GM23338 (cell line): ENCODE data around the gene ZNF831. TPM values are rescaled to one million over a fixed set of nuclear protein-coding genes. Genes with fewer than 3 reads are reported as not detected.

Experiments used
- ATAC-seq: fragments of 200-7000 bp; cut with Tn5 transposase; 3 replicates; pipeline ENCODE4 v1.9.1; 2020
- DNase-seq: peaks from one replicate; pipeline ENCODE4 v3.0.0-alpha.2; 2015; ENCODE audit warnings: low spot score
- H2AFZ ChIP-seq: fragments of 200-600 bp; sonication (generic); 2 replicates; pipeline ENCODE4 v1.8.0; 2016; ENCODE audit warnings: antibody characterized with exemption, mild to moderate bottlenecking, moderate library complexity
- H3F3A ChIP-seq: fragments of 200-600 bp; sonication (generic); replicated peaks from 2 replicates; pipeline ENCODE4 v1.8.0; 2017; ENCODE audit warnings: antibody characterized with exemption, mixed run types, low read depth
- H3K27ac ChIP-seq: fragments of 200-600 bp; sonication (generic); 2 replicates; pipeline ENCODE4 v1.6.1; 2016; ENCODE audit warnings: low read depth
- H3K27me3 ChIP-seq: fragments of 200-600 bp; sonication (generic); 2 replicates; pipeline ENCODE4 v1.8.0; 2016; ENCODE audit warnings: mild to moderate bottlenecking, mixed run types, moderate library complexity; ENCODE audit not compliant: insufficient read depth
- H3K36me3 ChIP-seq: fragments of 200-600 bp; sonication (generic); 2 replicates; pipeline ENCODE4 v1.8.0; 2016; ENCODE audit warnings: mild to moderate bottlenecking; ENCODE audit not compliant: insufficient read depth
- H3K4me1 ChIP-seq: fragments of 200-600 bp; sonication (generic); 2 replicates; pipeline ENCODE4 v1.8.0; 2016; ENCODE audit warnings: mild to moderate bottlenecking, moderate library complexity; ENCODE audit not compliant: insufficient read depth
- H3K4me2 ChIP-seq: fragments of 200-600 bp; sonication (generic); 2 replicates; pipeline ENCODE4 v1.7.1; 2017; ENCODE audit warnings: mixed run types
- H3K4me3 ChIP-seq: fragments of 200-600 bp; sonication (generic); 2 replicates; pipeline ENCODE4 v1.6.1; 2016; ENCODE audit warnings: mixed run types
- H3K79me2 ChIP-seq: fragments of 200-600 bp; sonication (generic); replicated peaks from 2 replicates; pipeline ENCODE4 v1.8.0; 2017; ENCODE audit warnings: mild to moderate bottlenecking; ENCODE audit not compliant: insufficient read depth
- H3K9me2 ChIP-seq: fragments of 200-600 bp; sonication (generic); 2 replicates; pipeline ENCODE4 v1.8.0; 2017; ENCODE audit not compliant: insufficient read depth
- H4K20me1 ChIP-seq: fragments of 200-600 bp; sonication (generic); replicated peaks from 2 replicates; pipeline ENCODE4 v1.8.0; 2017; ENCODE audit warnings: mild to moderate bottlenecking; ENCODE audit not compliant: insufficient read depth
- H3K27ac Mint-ChIP-seq: 2 replicates; pipeline ENCODE4 v1.8.0; 2020; ENCODE audit warnings: inconsistent platforms, mild to moderate bottlenecking, moderate library complexity, mixed read lengths
- H3K27me3 Mint-ChIP-seq: 3 replicates; pipeline ENCODE4 v1.8.0; 2022; ENCODE audit warnings: low read depth, mild to moderate bottlenecking, moderate library complexity, mixed read lengths, inconsistent platforms; ENCODE audit not compliant: insufficient read depth, poor library complexity
- H3K36me3 Mint-ChIP-seq: 3 replicates; pipeline ENCODE4 v1.8.0; 2021; ENCODE audit warnings: low read depth, mild to moderate bottlenecking, inconsistent platforms, moderate library complexity, mixed read lengths
- H3K4me1 Mint-ChIP-seq: 3 replicates; pipeline ENCODE4 v1.8.0; 2020; ENCODE audit warnings: mild to moderate bottlenecking, inconsistent platforms, mixed read lengths
- H3K4me3 Mint-ChIP-seq: 3 replicates; pipeline ENCODE4 v1.8.0; 2021; ENCODE audit warnings: moderate library complexity, mild to moderate bottlenecking, inconsistent platforms, mixed read lengths
- H3K9me3 Mint-ChIP-seq: 3 replicates; pipeline ENCODE4 v1.8.0; 2020; ENCODE audit warnings: moderate library complexity, mild to moderate bottlenecking, inconsistent platforms, mixed read lengths
- ETS1 ChIP-seq: IDR thresholded peaks from 2 replicates; pipeline ENCODE4 v1.6.1; 2016; ENCODE audit warnings: antibody characterized with exemption
- EZH2phosphoT487 ChIP-seq: fragments of 200-600 bp; sonication (generic); IDR thresholded peaks from one replicate; pipeline ENCODE4 v1.8.1; 2018; ENCODE audit warnings: antibody characterized with exemption; ENCODE audit not compliant: unreplicated experiment
- POLR2AphosphoS5 ChIP-seq: IDR thresholded peaks from 2 replicates; pipeline ENCODE4 v1.6.1; 2016; ENCODE audit warnings: antibody characterized with exemption, low read depth
- REST ChIP-seq: IDR thresholded peaks from one replicate; pipeline ENCODE4 v1.6.1; 2018; ENCODE audit warnings: antibody characterized with exemption; ENCODE audit not compliant: unreplicated experiment
- STAT1 ChIP-seq: IDR thresholded peaks from one replicate; pipeline ENCODE4 v1.6.1; 2016; ENCODE audit warnings: antibody characterized with exemption; ENCODE audit not compliant: unreplicated experiment
- ZNF331 ChIP-seq: fragments of 250-450 bp; sonication (Bioruptor Pico); IDR thresholded peaks from 2 replicates; pipeline ENCODE4 v1.5.0; 2020; ENCODE audit warnings: low read depth, mild to moderate bottlenecking, moderate library complexity
- polyA plus RNA-seq: library from polyadenylated mRNA; unstranded; fragments of >200 nt; fragmentation: Nextera tagmentation; extraction: Ambion mirVana; gene quantifications from 2 replicates; pipeline ENCODE4 v1.2.1, GENCODE V29; 2016
- total RNA-seq: library from RNA; depleted of rRNA; stranded (reverse); fragments of >200 nt; shearing (Covaris generic); gene quantifications from 2 replicates; pipeline ENCODE4 v1.2.3, GENCODE V29; 2014
- TF ChIP-seq, protein P1 (sequence below), 2 experiments: fragments of 200-600 bp in 1 of 2; sonication (generic) in 1 of 2; conservative IDR thresholded peaks; 2 replicates each; pipeline versions ENCODE4 v1.5.1 to v1.6.1; 2016 to 2017; ENCODE audit warnings: antibody characterized with exemption in 2 of 2, low read depth in 2 of 2, mild to moderate bottlenecking in 2 of 2, moderate library complexity in 1 of 2

ZNF831 gene
- total and polyA plus RNA-seq, 2 experiments from 2014 or later, result not detected

GRCh38 chr20:59297686-59298085 is 134.1 kb downstream of the ZNF831 start:
- peaks cover 7% of the 10 kb centered on the region; the same call in 2 of the 3 replicates for H3K4me1 Mint-ChIP-seq
- H3K27me3 ChIP-seq, result peaks cover 43% of the 10 kb centered on the region
- H3K79me2 ChIP-seq, result no peaks in the 10 kb centered on the region
- H3K9me3 Mint-ChIP-seq, result no peaks in the 10 kb centered on the region
- H3K27me3 Mint-ChIP-seq, result peaks cover 45% of the 10 kb centered on the region
- peaks cover 4% of the 10 kb centered on the region; the same call in 1 of the 2 replicates for H3K4me1 ChIP-seq
- no peaks in the 10 kb centered on the region for H3K36me3 Mint-ChIP-seq
- H4K20me1 ChIP-seq, result no peaks in the 10 kb centered on the region
- TF ChIP-seq, protein P1, sequence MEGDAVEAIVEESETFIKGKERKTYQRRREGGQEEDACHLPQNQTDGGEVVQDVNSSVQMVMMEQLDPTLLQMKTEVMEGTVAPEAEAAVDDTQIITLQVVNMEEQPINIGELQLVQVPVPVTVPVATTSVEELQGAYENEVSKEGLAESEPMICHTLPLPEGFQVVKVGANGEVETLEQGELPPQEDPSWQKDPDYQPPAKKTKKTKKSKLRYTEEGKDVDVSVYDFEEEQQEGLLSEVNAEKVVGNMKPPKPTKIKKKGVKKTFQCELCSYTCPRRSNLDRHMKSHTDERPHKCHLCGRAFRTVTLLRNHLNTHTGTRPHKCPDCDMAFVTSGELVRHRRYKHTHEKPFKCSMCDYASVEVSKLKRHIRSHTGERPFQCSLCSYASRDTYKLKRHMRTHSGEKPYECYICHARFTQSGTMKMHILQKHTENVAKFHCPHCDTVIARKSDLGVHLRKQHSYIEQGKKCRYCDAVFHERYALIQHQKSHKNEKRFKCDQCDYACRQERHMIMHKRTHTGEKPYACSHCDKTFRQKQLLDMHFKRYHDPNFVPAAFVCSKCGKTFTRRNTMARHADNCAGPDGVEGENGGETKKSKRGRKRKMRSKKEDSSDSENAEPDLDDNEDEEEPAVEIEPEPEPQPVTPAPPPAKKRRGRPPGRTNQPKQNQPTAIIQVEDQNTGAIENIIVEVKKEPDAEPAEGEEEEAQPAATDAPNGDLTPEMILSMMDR (conservative IDR thresholded peaks at IDR 0.05; ENCODE audit: low read depth in 2 of 2), result no peak
- no peak for TF ChIP-seq REST
- H3K4me3 Mint-ChIP-seq, result no peak overlapping the region
- H3K4me3 ChIP-seq, result no peak overlapping the region
- ATAC-seq (no peak), DNase-seq (no peak)
- no peaks in the 10 kb centered on the region for H3K36me3 ChIP-seq
- no peak overlapping the region for H2AFZ ChIP-seq
- 0 out of 2 replicates have a peak, but pooled peaks cover 8% of the 10 kb centered on the region for H3K9me2 ChIP-seq
- H3K27ac ChIP-seq, result no peak overlapping the region
- no peaks in the 10 kb centered on the region for H3F3A ChIP-seq
- H3K4me2 ChIP-seq, result no peak overlapping the region
- H3K27ac Mint-ChIP-seq, result no peak overlapping the region

- DNase-seq, result peak; percentile 14
- H3K4me2 ChIP-seq, result peak overlapping the region; percentile 83
Observed at GRCh38 chr20:59299945-59300332, 136.3 kb downstream of the ZNF831 start.

More at GRCh38 chr20:59299945-59300332, 136.3 kb downstream of the ZNF831 start:
- H3K4me1 ChIP-seq, result no peaks in the 10 kb centered on the region
- Mint-ChIP-seq H3K4me1 (no peaks in the 10 kb centered on the region), H3K4me3 (peak overlapping the region; percentile 57), H3K9me3 (no peaks in the 10 kb centered on the region), H3K36me3 (no peaks in the 10 kb centered on the region), H3K27me3 (peaks cover 53% of the 10 kb centered on the region), H3K27ac (no peak overlapping the region)
- H3K4me3 ChIP-seq, result peak overlapping the region; percentile 65
- H3K9me2 ChIP-seq, result peaks cover 3% of the 10 kb centered on the region; the same call in 1 of the 2 replicates
- no peaks in the 10 kb centered on the region for H4K20me1 ChIP-seq
- no peaks in the 10 kb centered on the region for H3K79me2 ChIP-seq
- peak; percentile 38 for ATAC-seq
- peaks cover 59% of the 10 kb centered on the region for H3K27me3 ChIP-seq
- TF ChIP-seq ETS1 (no peak), POLR2AphosphoS5 (no peak), REST (no peak), EZH2phosphoT487 (no peak), ZNF331 (CRISPR knock-in tag) (no peak), STAT1 (no peak)
- H3K36me3 ChIP-seq, result no peaks in the 10 kb centered on the region
- no peaks in the 10 kb centered on the region for H3F3A ChIP-seq
- no peak overlapping the region for H3K27ac ChIP-seq
- H2AFZ ChIP-seq, result peak overlapping the region; percentile 23; the same call in 1 of the 2 replicates
